ENCODE measurements around the gene LDLRAD3.

LDLRAD3 gene

DNA sequence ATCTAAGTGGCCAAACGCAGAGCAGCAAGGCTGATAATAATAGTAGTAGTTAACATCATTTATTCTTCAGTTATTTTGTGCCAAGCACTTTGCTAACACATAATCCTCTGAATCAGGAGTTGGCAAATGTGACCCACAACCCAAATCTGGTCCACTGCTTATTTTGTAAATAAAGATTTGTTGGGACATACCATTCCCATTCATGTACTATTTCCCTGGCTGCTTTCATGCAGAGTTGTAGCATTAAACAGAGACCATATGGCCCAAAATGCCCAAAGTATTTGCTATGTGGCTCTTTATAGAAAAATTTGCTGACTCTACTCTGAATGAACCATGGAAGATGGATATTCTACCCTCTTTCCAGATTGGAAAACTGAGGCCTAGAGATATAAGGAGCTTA is 295.0 kb downstream of the LDLRAD3 start:
- no peak for DNase-seq (ENCODE audit: low read depth)
- TF ChIP-seq, protein P1, sequence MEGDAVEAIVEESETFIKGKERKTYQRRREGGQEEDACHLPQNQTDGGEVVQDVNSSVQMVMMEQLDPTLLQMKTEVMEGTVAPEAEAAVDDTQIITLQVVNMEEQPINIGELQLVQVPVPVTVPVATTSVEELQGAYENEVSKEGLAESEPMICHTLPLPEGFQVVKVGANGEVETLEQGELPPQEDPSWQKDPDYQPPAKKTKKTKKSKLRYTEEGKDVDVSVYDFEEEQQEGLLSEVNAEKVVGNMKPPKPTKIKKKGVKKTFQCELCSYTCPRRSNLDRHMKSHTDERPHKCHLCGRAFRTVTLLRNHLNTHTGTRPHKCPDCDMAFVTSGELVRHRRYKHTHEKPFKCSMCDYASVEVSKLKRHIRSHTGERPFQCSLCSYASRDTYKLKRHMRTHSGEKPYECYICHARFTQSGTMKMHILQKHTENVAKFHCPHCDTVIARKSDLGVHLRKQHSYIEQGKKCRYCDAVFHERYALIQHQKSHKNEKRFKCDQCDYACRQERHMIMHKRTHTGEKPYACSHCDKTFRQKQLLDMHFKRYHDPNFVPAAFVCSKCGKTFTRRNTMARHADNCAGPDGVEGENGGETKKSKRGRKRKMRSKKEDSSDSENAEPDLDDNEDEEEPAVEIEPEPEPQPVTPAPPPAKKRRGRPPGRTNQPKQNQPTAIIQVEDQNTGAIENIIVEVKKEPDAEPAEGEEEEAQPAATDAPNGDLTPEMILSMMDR (conservative IDR thresholded peaks at IDR 0.05; ENCODE audit: low read depth, low read length): no peak
- H3K4me3 ChIP-seq (ENCODE audit: low read depth, low read length): no peak overlapping the region

DNA sequence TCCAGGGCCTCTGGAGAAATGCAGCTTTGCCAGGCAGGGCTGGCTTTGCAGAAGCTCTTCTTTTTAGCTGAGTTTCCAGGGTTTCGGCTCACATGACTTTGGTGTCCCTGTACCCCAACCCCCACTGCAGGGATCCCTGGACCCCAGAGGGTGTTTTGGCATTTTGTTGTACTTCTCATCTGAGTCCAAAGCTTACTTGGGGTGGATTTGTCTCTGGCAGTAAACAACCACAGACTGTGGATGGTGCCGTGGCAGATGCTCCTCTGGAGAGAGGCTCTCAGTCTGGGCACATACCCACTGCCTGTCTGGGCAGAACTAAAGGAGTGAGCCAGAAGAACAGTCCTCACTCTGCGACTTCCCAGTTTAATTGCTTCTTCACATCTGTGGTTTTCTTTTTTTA is 295.8 kb downstream of the LDLRAD3 start:
- H3K4me3 ChIP-seq (ENCODE audit: low read depth, low read length): no peak overlapping the region
- TF ChIP-seq, protein P1 (conservative IDR thresholded peaks at IDR 0.05; ENCODE audit: low read depth, low read length): no peak
- no peak for DNase-seq (ENCODE audit: low read depth)

DNA sequence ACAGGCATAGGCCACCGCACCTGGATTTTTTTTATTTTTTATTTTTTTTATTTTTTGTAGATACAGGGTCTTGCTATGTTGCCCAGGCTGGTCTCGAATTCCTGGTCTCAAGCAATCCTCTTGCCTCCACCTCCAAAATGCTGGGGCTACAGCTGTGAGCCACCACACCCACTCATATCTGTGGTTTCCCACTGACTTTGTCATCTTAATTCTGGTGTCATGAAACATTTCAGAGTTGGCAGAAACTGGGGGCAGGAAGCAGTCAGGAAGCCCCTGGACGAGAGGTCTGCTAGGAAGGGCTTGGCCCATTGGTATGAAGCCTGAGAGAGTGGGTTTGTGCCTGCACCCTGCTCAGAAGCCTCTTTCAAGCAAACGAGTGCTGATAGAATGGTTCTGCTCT is 296.3 kb downstream of the LDLRAD3 start:
- DNase-seq (ENCODE audit: low read depth): no peak
- no peak overlapping the region for H3K4me3 ChIP-seq (ENCODE audit: low read depth, low read length)
- TF ChIP-seq, protein P1 (conservative IDR thresholded peaks at IDR 0.05; ENCODE audit: low read depth, low read length): no peak

DNA sequence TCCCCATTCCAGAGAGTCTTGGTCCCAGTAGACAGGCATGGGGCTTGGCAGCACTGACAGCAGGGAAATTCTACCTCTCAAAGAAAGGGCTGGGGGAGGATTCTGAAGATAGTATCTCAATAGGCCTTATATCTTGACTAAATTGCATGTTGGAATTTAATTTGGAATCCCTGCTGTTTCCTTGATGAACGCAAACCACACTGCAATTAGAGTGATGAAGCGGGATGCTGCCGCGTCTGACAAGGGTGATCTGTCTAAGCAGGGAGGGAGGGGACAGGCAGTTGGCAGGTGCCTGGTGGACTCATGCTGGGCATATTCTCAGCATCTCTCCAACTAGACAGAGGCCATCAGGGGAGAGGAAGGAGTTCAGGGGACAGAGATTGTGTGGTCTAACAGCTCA is 296.9 kb downstream of the LDLRAD3 start:
- no peak for DNase-seq (ENCODE audit: low read depth)
- TF ChIP-seq, protein P1 (conservative IDR thresholded peaks at IDR 0.05; ENCODE audit: low read depth, low read length): no peak
- no peak overlapping the region for H3K4me3 ChIP-seq (ENCODE audit: low read depth, low read length)

DNA sequence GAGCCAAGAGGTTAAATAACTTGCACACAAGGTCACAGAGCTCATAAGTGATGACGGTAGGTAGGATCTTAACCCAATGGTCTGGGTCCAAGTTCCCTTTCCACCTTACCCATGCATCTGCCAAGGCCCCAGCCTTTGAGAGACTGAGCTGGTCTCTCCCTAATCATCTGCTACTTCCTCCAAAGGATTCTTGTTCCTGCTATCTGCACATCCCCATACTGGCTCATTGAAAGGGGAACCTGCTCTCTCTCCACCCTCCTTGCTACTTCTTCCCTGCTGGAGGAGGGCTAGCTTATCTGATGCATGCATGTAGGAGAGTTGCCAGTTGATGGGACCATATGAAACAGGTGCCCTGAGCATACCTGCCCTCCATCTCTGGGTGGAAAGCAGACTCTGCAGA is 297.6 kb downstream of the LDLRAD3 start:
- TF ChIP-seq, protein P1 (conservative IDR thresholded peaks at IDR 0.05; ENCODE audit: low read depth, low read length): no peak
- no peak overlapping the region for H3K4me3 ChIP-seq (ENCODE audit: low read depth, low read length)
- DNase-seq (ENCODE audit: low read depth): no peak

DNA sequence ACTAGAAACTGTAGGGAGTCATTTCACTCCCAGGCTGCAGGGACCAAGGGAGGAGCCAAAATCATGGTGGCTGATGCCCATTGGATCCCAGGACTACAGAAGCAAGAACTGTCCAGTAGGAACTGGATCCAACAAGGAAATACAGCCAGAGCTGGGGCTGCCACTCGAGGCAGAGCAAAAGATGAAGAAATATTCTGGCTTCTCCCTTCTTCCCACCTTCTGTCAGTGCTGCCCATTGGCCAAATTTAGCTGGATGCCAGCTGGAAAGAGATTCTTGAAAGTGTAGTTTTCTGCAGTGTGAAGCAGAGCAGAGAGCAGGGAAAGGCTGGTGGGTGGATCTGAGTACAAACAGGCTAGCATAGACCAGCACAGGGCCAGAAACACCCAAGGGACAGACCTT is 299.8 kb downstream of the LDLRAD3 start:
- DNase-seq (ENCODE audit: low read depth): no peak
- no peak overlapping the region for H3K4me3 ChIP-seq (ENCODE audit: low read depth, low read length)
- TF ChIP-seq, protein P1 (conservative IDR thresholded peaks at IDR 0.05; ENCODE audit: low read depth, low read length): no peak

DNA sequence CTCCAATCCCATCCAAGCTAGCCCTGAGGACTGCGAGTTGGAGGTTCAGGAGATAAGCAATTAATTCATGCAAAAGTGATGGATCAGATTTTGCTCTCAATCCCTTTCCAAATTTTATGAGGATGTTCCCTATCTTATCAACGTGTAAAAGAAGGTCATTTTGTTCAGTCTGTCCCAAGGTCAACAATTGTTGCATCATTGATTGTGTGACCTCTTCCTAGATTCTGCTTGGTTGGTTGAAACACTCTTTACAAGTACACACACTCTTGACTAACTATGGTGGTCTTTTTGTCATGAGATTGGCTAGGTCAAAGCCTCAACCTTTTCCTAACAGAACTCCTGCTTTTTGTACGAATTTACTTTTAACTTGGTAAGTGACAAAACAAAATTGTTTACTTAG is 303.6 kb downstream of the LDLRAD3 start:
- H3K4me3 ChIP-seq (ENCODE audit: low read depth, low read length): no peak overlapping the region
- no peak for DNase-seq (ENCODE audit: low read depth)
- TF ChIP-seq, protein P1 (conservative IDR thresholded peaks at IDR 0.05; ENCODE audit: low read depth, low read length): no peak

All from choroid plexus epithelial cell (primary cell).